Ecto neural progenitor cell (in vitro differentiated cells): ENCODE results near the gene HMGCLL1.

ENCODE experiments used
- DNase-seq: peaks from one replicate; pipeline ENCODE4 v3.0.0-alpha.2; 2018; ENCODE audit warnings: low spot score

HMGCLL1 gene

GRCh38 chr6:55531496-55531895 lies 47.5 kb downstream of the HMGCLL1 start:
- no peak for DNase-seq

GRCh38 chr6:55530931-55531330 lies 48.1 kb downstream of the HMGCLL1 start:
- no peak for DNase-seq

- DNase-seq, result no peak
These were observed 50.4 kb downstream of the HMGCLL1 start for GRCh38 chr6:55528624-55529023.

DNA sequence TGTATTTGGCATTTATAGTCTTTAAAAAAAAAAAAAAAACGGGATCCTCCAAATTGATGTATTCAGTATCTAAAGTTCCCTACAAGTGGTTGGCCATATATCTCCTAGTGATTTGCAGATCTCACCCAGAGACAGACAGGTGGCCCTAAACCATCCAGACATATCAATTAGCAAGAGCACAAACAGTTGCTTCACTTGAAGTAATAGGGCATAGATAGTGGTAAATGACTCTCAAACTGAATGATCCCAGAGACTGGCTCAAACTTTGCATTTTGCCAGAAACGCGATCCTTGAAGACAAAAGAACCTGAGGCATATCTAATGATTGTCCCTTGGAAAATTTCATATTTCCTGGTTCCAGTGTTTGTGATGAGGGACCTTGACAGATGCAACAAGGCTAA lies 54.6 kb downstream of the HMGCLL1 start:
- DNase-seq, result no peak

GRCh38 chr6:55518529-55519060 lies 60.4 kb downstream of the HMGCLL1 start:
- DNase-seq, result no peak

DNA sequence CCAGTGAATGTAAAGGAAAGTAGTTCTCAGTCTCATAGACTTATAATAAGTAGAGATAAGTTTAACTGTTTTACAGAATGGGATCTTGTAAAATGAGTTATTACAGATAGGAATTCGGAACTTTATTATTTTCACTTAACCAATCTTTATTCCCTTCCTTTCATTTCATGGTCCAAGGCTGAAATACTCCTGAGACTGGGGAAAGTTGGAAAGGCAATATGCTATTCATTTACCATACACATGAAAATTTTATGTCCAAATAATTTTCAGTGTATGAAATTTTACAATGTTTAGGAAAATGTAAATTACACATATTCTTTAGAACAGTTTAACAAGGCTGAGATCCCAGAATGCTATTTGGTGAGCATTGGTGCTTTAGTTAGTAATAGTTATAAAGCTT lies 62.3 kb downstream of the HMGCLL1 start:
- no peak for DNase-seq

DNA sequence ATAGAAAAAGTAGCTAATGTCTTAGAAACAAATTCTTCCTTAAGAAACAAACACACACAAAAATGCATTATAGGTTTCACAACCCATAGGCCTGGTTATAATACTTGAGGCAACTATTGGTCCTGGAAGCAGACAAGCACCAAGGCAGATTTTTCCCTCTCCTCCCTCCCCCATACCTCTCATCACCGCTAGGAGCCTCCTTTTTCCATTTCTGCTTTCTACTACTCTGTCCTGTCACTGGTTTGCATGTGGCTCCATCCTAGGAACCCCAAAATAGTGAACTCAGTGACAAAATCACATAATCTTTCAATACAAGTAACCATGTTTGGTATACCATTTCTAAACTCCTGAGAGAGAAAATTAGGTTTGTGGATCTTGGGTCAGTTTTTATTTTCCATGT lies 66.1 kb downstream of the HMGCLL1 start:
- DNase-seq, result no peak

- DNase-seq, result no peak
These were observed 67.7 kb downstream of the HMGCLL1 start for GRCh38 chr6:55511122-55511800.

- DNase-seq, result no peak
These were observed 79.4 kb downstream of the HMGCLL1 start for GRCh38 chr6:55499591-55499990.

DNA sequence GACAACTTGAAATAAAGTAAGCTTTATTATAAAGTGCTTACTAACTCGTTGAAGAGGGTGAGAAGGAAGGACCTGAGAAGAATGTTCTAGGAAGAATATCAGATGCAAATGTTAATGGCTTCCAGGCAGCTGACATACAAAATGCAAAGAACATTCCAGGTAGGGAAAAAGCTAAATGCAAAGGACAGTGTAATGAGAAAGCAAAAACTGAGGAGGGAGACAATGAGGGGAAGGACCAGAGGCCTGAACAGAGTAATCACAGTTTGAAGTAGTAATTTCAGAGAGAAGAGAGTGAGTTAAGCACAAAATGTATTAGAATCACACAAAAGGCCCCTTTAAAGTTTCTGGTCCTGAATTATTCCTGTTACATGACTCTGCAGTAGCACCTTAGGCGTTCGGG lies 81.3 kb downstream of the HMGCLL1 start:
- DNase-seq, result no peak

DNA sequence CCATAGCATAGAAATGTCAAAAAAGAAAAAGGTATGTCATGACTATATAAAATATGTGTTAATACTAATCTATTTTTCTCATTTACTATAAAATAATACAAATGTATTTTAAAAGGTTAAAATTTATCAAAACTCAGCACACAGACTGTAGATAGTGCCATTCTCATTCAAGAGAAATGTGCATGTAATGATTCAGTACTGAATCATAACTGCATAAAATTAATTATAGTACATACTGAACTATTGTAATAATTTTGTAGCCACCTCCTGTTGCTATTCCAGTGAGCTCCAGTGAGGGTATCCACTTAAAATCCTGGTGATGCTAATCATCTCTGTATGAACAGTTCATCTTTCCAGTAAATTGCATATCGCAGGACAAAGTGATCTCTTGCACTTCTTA lies 82.8 kb downstream of the HMGCLL1 start:
- no peak for DNase-seq

GRCh38 chr6:55495277-55495676 lies 83.7 kb downstream of the HMGCLL1 start:
- DNase-seq, result no peak

GRCh38 chr6:55494411-55494810 lies 84.6 kb downstream of the HMGCLL1 start:
- no peak for DNase-seq

DNA sequence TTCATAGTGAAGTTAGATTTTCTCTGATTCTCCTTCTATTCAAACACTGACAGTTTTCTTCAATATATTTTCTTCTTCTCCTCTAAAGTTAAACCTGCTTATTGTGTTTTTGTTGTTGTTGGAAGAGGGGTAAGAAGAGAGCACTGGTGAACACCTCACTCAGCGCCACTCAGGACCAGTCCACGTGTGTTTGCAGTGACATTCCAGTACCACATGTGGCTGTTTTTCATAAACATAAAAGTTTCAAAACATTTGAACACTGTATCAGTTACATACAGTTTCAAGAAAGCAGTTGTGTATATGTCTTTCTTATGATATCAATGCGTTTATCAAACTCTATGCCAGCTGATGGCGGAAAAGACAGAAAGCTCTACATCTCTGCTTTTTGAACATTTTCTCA lies 86.7 kb downstream of the HMGCLL1 start:
- no peak for DNase-seq

DNA sequence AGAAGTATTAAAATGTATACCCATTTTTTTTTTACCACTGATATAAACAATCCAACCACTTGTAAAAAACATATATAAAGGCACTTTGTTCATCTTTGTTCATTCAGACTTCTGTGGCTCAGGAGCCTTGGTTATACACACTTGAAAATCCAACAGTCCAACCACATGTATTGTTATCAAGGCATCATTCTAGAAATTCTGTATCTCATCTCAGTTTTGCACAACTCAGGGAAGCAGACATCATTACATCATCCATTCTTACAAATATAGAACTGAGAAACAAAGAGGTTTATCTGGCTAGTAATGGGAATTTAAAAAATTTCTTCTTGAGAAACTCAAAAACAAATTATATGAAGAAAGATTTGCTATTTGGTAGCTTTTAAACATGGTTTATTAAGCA lies 88.1 kb downstream of the HMGCLL1 start:
- DNase-seq, result no peak

- no peak for DNase-seq
These were observed 104.6 kb downstream of the HMGCLL1 start for GRCh38 chr6:55474382-55474781.

GRCh38 chr6:55473722-55474121 lies 105.3 kb downstream of the HMGCLL1 start:
- DNase-seq, result no peak

- DNase-seq, result no peak
These were observed 109.0 kb downstream of the HMGCLL1 start for GRCh38 chr6:55469951-55470366.

GRCh38 chr6:55456016-55456415 lies 123.0 kb downstream of the HMGCLL1 start:
- no peak for DNase-seq

GRCh38 chr6:55450005-55450404 lies 129.0 kb downstream of the HMGCLL1 start:
- no peak for DNase-seq

- DNase-seq, result no peak
These were observed 129.8 kb downstream of the HMGCLL1 start for GRCh38 chr6:55449225-55449624.

DNA sequence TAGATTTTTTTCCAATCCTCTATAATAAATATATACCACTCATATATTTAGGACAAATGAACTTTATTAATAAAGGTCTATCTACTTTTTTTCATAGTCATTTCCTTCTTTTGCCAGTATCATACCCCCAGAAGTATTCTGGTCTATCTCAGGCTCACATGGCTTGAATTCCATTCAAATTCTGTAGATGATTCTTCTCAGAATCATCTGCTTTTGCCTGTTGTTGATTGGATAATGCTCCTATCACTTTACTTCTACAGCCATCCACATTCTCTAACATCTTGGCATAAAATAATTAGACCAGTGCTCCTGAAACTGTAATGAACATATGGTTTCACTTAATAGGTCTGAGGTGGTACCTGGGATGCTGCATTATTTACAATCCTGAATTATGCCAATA lies 130.5 kb downstream of the HMGCLL1 start:
- DNase-seq, result no peak

GRCh38 chr6:55447891-55448290 lies 131.1 kb downstream of the HMGCLL1 start:
- no peak for DNase-seq

DNA sequence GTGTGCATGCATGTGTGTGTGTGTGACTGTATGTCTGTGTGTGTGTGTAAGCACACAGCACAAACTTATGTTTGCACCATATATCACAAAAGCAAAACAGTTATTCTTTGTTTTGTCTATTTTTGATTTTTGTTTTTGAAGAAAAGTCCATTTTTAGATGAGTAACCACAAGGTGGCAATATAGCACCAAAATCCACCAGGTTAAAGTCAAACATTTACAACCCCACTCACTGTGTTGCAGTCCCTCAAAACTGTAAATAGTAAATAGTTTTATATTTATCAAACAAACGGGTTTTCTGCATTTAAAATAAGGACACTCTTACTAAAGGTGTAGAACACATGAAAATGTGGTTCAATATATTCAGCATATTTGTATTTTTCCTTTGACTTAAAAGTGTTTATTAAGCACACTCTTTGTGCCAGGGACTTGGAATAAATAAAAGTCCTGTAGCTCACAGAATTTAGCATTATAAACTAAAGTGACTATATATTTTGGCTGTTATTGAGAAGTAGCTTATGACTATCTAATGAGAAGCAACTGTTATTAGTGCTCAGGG lies 133.3 kb downstream of the HMGCLL1 start:
- DNase-seq, result no peak
